GM19397 (cell line): ENCODE data around the gene SLC52A1.

Experiments used
- ATAC-seq: cut with Tn5 transposase; IDR thresholded peaks from one replicate; pipeline ENCODE4 v1.9.1; 2021; ENCODE audit warnings: mild to moderate bottlenecking, moderate library complexity; ENCODE audit not compliant: unreplicated experiment

The SLC52A1 gene

DNA sequence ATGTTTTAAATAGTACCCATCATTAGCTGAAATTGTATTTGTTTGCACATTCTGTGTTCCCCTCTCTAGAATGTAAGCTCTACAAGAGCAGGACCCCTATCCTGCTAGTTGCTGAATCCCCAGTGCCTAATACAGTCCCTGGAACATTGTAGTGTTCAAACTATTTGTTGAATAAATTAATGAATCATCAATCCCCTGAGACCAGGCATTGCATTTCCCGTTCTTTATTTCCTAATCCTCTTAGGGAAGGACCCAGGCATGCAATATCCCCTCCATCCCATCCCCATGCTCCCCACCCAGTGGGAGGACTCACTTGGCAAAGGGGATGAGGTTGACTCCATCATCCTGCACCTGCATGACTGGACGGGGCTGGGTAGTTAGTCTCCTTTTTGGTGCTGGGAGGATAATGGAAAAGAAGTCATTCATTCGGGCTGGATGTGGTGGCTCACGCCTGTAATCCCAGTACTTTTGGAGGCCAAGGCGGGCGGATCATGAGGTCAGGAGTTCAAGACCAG, 41.1 kb downstream of the SLC52A1 start:
- no peak for ATAC-seq

DNA sequence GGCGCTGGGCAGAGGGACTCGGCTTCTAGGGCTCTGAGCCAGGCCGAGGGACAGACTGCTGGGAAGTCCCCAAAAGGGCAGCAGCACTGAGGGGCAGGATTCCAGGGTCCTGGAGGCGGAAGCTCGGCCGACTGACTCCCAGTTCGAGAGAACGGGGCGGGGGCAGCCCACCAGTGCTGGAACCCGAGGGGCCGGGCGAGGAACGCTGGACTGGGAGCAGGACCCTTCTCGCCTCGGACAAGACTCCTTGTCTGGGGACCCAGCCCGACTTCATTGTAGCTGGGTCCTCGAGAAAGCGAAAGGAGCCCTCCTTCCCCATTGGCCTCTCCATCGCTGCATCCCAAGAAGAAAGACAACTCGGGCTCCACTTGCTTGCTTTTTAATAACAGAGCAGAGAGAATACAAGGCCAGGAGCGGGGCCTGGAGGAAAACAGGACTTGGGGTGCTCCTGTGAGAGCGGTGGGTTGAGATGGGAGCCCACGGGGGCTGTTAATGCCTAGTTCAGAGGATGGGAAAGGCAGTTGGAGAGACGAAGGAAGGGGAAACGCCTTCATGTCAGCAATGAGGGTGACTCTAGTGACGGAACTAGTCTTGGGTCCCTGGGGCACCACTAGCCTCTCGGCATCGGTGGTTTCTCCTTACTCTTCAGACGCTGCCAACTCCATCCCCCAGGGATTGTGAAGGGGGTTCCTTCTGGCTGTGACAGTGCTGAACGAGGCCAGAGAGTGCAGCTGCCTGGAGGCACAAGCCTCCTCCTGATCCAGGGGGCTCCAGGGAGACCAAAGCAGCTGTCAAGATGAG, 47.3 kb downstream of the SLC52A1 start:
- no peak for ATAC-seq

DNA sequence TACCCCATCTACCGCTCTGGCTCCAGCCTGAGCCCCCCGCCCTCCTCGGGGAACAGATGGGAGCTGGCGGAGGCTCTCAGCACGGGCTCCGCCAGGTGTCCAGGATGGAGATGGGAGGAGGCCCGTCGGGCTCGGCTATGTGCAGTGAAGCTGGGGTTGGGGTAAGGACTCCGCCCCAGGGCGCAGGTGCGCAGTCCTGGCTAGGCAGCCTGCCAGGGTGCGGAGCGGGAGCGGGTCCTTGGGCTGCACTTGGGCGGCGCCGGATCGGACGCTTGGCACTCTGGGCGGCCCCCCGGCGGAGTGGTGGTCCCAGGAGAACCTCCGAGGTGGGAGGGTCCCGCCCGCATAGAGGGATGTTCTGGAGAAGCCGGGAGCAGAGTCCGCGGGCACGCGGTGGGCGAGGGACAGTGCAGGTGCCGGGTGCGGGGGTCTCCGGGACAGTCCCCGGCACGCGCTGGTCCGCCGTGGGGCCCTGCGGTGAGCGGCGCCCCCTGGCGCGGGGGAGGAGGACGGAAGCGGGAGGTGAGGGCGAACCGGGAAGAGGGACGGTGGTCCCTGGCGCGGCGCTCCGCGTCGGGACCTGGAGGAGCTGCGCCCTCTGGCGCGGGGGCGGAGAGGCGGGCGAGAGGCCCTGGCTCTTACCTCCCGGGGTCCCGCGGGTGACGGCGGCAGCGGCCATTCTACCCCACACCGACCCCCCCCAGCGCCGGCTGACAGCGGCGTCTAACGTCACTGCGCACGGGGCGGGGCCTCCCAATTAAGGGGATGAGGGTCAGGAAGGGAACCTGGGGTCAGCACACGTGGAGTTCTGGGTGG, 48.1 kb downstream of the SLC52A1 start, which contains the start of gene CAMTA2:
Gene CAMTA2 (minus strand): TSS at position 725 of the 816 bp plus-strand sequence. CDS start 1,453 bp downstream, outside the sequence.
- ATAC-seq = peak; percentile 65

DNA sequence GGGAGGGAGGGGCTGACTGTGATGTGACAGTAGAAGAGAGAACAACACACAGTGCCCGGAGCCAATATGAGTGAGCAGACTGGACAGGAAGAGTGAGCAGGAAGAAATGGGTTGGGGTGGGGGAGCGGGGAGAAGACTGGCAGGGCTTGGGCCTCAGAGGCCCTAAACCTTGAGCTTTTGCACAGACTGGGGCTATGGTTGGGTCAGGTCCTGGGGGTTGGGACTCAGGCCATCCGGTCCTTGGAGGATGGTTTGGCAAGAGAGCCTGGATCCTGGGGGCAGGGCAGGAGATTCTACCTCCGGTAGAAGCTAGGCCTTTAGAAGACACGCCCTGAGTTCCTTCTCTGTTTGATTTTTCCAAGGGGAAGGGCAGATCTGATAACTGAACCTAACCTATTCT, 48.8 kb downstream of the SLC52A1 start:
- no peak for ATAC-seq
